ENCODE data around the gene PDK2.

PDK2 gene

DNA sequence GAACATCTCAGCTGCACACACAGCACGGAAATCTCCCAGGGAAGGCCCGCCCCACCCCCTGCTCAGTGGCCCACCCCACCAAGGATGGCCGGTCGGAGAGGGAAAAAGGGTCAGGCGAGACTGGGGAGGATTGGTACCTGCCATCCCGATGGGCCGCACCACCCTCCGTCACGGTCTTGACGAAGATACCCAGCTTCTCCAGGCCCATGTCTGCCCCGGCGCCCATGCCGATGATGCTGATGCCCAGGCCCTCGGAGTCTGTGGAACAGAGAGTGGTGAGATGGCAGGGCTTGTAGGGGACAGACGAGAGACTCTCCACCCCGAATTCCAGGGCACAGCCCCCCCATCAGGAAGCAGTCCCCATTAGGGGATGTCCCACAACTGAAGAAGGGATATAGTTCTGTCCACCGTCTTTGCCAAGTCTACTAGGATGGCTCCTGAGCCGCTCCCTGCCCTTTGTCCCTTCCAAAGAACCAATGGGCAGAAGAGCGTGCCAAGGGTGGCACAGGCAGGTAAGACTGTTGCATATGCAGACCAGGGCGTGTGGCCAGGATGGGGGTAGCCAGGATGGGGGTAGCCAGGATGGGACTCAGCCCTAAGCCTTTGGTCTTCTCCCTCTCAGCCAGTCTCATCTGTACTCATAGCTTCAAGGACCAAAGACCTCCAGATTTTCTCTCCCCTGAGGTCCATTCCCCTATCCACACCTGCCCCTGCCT, 48.5 kb downstream of the PDK2 start:
- TF ChIP-seq, protein P1, sequence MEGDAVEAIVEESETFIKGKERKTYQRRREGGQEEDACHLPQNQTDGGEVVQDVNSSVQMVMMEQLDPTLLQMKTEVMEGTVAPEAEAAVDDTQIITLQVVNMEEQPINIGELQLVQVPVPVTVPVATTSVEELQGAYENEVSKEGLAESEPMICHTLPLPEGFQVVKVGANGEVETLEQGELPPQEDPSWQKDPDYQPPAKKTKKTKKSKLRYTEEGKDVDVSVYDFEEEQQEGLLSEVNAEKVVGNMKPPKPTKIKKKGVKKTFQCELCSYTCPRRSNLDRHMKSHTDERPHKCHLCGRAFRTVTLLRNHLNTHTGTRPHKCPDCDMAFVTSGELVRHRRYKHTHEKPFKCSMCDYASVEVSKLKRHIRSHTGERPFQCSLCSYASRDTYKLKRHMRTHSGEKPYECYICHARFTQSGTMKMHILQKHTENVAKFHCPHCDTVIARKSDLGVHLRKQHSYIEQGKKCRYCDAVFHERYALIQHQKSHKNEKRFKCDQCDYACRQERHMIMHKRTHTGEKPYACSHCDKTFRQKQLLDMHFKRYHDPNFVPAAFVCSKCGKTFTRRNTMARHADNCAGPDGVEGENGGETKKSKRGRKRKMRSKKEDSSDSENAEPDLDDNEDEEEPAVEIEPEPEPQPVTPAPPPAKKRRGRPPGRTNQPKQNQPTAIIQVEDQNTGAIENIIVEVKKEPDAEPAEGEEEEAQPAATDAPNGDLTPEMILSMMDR (conservative IDR thresholded peaks at IDR 0.05; ENCODE audit: low read length) = no peak
- DNase-seq (ENCODE audit: low read depth) = no peak
- no peak overlapping the region for H3K4me3 ChIP-seq (ENCODE audit: low read length)

DNA sequence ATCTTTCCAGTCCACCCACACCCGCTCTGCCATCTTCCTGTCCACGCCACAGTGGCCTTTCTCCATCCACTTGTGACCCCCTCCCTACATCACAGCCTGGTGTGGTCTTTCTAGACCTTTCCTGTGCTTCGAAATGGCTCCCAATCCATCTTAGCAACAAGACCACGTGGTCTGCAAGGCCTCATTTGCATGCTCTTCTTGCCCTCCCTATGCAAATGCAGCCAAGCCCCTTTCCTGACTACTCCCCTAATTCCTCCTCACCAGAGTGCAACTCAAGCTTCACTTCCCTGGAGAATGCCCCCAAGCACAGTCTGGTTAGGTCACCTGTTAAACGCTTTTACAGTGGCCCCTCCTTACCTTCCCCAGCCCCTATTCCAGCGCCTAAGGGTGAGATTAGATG, 49.2 kb downstream of the PDK2 start:
- TF ChIP-seq, protein P1 (conservative IDR thresholded peaks at IDR 0.05; ENCODE audit: low read length) = no peak
- no peak for DNase-seq (ENCODE audit: low read depth)
- H3K4me3 ChIP-seq (ENCODE audit: low read length) = no peak overlapping the region

DNA sequence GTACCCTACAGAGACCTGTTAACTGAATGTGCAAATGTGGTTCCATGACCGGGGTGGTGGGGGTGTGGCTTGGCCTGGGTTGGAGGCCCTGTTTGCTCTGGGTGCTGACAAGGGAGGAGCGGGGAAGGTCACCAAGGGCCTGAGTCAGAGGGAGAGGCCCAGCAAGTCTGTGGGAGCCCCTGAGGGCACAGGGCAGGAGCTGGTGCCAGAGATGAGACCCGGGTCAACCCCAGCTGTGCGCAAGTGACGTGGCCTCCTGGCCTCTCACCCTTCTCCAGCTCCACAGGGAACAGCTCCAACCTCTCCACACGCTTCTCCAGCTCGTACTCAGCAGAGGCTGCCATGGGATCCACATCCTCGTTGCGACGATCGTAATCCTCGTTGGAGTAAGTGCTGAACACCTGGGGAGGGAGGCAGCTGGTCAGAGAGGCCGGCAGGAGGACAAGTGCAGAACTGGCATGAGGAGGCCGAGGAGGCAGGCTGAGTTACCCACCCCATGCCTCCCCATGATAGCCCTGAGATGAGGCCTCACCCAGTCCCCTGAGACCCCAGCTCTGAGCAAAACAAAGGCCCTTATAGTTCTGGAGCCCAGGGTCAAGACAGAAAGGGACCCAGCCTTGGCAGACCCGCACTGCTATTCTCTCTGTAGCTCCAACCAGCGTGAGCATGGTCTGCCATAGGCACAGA, 49.8 kb downstream of the PDK2 start:
- no peak for DNase-seq (ENCODE audit: low read depth)
- no peak overlapping the region for H3K4me3 ChIP-seq (ENCODE audit: low read length)
- TF ChIP-seq, protein P1 (conservative IDR thresholded peaks at IDR 0.05; ENCODE audit: low read length) = no peak

DNA sequence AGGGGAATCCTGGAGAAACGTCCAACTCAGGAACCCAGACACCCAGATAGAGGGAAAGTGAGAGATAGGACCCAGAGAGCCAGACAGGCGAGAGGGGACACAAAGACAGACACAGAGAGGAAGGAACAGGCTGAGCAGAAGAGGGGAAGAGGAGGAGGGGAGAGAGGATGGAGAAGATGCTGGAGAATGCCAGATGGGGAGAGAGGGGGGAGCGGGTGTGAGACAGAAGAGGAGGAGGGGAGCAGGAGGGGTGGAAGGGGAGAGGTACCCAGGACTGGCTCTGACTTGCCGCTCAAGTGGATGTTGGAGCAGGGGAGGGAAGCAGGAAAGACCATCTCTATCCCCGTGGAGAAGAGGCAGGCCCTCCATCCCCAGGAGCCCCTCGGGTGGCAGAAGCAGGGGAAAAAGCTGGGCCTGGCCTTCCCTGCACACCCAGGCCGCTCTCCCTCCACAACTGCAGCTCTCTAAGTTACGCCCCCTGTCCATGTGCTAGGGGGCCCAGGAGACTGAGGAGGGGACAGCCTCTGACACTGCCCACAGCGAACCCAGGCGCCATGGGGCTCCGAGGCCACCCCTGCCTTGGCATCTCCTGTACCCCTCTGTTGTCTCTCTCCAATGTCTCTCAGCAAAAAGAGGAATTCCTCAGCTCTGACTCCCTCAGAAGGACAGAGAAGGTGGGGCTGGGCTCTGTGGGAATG, 50.5 kb downstream of the PDK2 start:
- H3K4me3 ChIP-seq (ENCODE audit: low read length) = no peak overlapping the region; the same call in 1 of the 2 replicates
- TF ChIP-seq, protein P1 (conservative IDR thresholded peaks at IDR 0.05; ENCODE audit: low read length) = no peak
- no peak for DNase-seq (ENCODE audit: low read depth)

DNA sequence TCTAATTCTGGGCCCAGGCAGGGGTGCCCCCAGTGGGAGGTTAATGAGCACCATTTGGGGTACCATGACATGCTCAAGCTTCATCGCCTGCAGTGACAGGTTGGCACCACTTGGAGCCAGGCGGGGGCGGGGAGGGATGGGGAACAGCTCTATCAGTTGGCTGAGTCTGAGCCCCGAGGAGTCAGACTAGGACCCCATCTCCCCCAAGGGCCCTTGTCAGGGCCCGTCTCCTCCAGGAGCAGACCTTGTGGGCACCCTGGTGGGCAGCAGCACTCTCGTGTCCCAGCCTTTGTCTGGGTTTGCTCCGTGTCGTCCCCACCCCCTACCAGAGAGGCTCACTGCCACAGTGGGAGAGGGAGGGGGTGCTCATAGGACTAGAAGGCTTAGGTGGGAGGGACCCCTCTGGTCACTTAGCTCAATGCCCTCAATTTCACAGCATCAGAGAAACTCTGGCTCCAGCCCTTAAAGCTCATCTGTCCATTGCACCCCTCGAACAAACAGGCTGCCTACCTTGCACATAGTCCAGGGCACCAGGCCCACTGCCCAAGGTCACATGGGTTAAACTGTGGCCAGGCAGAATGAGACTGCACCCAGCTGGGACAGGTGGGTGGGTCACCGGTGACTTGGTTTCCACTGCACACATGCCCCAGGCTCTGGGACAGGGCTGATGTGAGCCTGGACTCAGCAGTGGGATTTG, 51.2 kb downstream of the PDK2 start:
- DNase-seq (ENCODE audit: low read depth) = no peak
- peak overlapping the region; percentile 79 for H3K4me3 ChIP-seq (ENCODE audit: low read length)
- TF ChIP-seq, protein P1 (conservative IDR thresholded peaks at IDR 0.05; ENCODE audit: low read length) = 0 out of 2 replicates have a peak, but pooled peaks have one; percentile 6

DNA sequence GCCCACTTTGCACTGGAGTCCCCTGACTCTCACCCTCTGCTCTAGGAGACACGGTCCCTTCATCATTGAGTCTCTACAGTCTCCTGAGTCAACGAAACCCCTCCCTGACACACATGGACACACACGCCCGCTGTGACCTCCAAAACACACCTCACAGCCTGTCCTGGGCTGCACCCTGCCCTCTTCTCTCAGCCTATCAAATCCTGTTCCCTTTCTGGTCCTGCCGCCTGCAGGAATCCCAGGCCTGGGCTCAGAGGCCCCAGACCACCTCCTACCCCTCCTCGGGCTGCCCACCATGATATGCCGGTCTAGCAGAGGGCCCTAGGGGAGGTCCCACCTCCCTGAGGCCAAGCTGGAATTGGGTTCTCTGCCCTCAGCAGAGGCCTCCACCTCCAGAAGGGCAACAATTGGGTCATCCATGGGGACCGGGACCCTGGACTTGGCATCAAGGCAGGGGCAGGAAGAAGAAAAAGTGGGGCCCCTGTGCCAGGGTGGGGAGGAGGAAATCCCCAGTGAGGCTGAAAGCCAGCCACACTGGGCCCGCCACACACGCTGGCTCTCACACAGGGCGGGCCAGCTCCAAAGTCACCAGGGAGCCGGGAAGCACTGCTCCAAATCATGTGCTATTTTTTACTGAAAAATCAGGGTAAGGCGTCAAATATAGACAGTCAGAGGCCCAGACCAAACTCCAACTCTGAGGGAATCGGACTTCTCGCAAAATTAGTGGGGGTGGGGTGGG, 51.9 kb downstream of the PDK2 start:
- H3K4me3 ChIP-seq (ENCODE audit: low read length) = peak overlapping the region; percentile 79
- TF ChIP-seq, protein P1 (conservative IDR thresholded peaks at IDR 0.05; ENCODE audit: low read length) = no peak

More for the DNA sequence above, 51.9 kb downstream of the PDK2 start:
- DNase-seq (ENCODE audit: low read depth) = no peak
